ENCODE results near the gene MIXL1. TPM values are rescaled to one million over a fixed set of nuclear protein-coding genes. Genes with fewer than 3 reads are reported as not detected.
"Not testable (repeated sequence)": the region's sequence is repeated elsewhere in the genome, so short reads cannot be mapped to it uniquely, and the experiment has no call there.

MIXL1 gene
- total and polyA plus RNA-seq, 2 experiments from 2014 or later = 0.07 to 2.2 TPM

DNA sequence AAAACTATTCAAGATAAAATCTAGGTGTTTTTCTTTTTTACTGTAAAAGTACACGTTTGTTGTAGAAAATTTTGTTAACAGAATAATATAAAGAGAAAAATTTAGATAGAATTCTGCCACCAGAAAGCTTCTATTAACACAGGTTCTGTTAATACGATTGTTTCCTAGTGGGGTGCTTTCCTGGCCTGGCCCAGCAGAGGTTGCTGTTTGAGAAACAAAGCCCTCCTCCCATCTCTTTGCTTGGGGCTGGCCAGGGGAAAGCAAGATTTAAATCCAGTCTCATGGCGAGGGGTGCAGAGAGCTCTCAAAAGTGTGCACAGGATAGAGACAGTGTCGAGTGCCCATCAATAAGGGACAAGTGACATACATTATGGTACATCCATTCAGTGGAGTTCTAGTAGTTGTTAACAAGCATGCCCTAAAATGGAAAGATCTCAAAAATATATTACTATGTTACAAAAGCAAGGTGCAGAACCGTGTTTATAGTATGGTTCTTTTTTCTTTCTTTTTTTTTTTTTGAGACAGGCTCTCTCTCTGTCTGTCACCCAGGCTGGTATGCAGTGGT is 22.4 kb upstream of the MIXL1 start:
- H3K4me3 ChIP-seq = no peak overlapping the region
- no peak for DNase-seq (ENCODE audit: low spot score)
- WGBS (ENCODE audit: low lambda C conversion rate, missing lambda C conversion rate) = 62% methylated on average over 5 of the region's 5 CpGs

DNA sequence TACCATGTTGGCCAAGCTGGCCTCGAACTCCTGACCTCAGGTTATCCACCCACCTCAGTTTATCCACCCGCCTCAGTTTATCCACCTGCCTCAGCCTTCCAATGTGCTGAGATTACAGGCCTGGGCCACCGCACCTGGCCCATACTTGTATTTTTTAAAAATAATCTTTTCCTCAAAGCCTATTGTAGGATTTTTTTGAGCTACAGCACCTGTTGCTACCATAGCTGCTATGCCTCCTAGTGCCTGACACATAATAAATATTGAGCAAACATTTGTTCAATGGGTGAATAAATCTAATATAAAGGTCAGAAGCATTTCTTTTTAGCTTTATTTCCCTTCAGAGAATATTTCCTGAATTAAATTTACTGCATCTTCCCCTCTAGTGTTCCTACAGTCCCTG is 21.2 kb upstream of the MIXL1 start:
- Histone ChIP-seq H3K36me3 (replicated peaks; ENCODE audit: insufficient read depth, low read depth) (no peaks in the 10 kb centered on the region), H2AFZ (no peak overlapping the region), H3K27ac (no peak overlapping the region), H3K27me3 (no peaks in the 10 kb centered on the region), H3K9me3 (ENCODE audit: low read depth) (no peaks in the 10 kb centered on the region), H3K79me2 (no peaks in the 10 kb centered on the region), H3K4me2 (no peak overlapping the region), H3K4me1 (ENCODE audit: insufficient read depth) (no peaks in the 10 kb centered on the region), H3K9me2 (replicated peaks; ENCODE audit: insufficient read depth) (no peaks in the 10 kb centered on the region), H4K20me1 (ENCODE audit: insufficient read depth, poor library complexity, severe bottlenecking) (no peaks in the 10 kb centered on the region), H3K4me3 (no peak overlapping the region)
- 92% methylated on average over 3 of the region's 3 CpGs for WGBS (ENCODE audit: low lambda C conversion rate, missing lambda C conversion rate)
- no peak for DNase-seq (ENCODE audit: low spot score)
- TF ChIP-seq EZH2phosphoT487 (IDR thresholded peaks at IDR 0.05; ENCODE audit: low read depth, severe bottlenecking, unreplicated experiment) = no peak
- TF ChIP-seq, protein P1, sequence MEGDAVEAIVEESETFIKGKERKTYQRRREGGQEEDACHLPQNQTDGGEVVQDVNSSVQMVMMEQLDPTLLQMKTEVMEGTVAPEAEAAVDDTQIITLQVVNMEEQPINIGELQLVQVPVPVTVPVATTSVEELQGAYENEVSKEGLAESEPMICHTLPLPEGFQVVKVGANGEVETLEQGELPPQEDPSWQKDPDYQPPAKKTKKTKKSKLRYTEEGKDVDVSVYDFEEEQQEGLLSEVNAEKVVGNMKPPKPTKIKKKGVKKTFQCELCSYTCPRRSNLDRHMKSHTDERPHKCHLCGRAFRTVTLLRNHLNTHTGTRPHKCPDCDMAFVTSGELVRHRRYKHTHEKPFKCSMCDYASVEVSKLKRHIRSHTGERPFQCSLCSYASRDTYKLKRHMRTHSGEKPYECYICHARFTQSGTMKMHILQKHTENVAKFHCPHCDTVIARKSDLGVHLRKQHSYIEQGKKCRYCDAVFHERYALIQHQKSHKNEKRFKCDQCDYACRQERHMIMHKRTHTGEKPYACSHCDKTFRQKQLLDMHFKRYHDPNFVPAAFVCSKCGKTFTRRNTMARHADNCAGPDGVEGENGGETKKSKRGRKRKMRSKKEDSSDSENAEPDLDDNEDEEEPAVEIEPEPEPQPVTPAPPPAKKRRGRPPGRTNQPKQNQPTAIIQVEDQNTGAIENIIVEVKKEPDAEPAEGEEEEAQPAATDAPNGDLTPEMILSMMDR (IDR thresholded peaks at IDR 0.05; ENCODE audit: poor library complexity) = no peak
- TF ChIP-seq EZH2 (IDR thresholded peaks at IDR 0.05; ENCODE audit: borderline replicate concordance) = no peak

More for the DNA sequence above, 22.4 kb upstream of the MIXL1 start:
- Histone ChIP-seq H4K20me1 (ENCODE audit: insufficient read depth, poor library complexity, severe bottlenecking) (no peaks in the 10 kb centered on the region), H3K27me3 (no peaks in the 10 kb centered on the region), H3K27ac (no peak overlapping the region), H3K9me3 (ENCODE audit: low read depth) (no peaks in the 10 kb centered on the region), H3K9me2 (replicated peaks; ENCODE audit: insufficient read depth) (no peaks in the 10 kb centered on the region), H3K4me1 (ENCODE audit: insufficient read depth) (no peaks in the 10 kb centered on the region), H3K4me2 (no peak overlapping the region), H3K36me3 (replicated peaks; ENCODE audit: insufficient read depth, low read depth) (no peaks in the 10 kb centered on the region), H2AFZ (no peak overlapping the region), H3K79me2 (no peaks in the 10 kb centered on the region)
- no peak for TF ChIP-seq EZH2 (IDR thresholded peaks at IDR 0.05; ENCODE audit: borderline replicate concordance)
- no peak for TF ChIP-seq EZH2phosphoT487 (IDR thresholded peaks at IDR 0.05; ENCODE audit: low read depth, severe bottlenecking, unreplicated experiment)
- TF ChIP-seq, protein P1 (IDR thresholded peaks at IDR 0.05; ENCODE audit: poor library complexity) = peak; percentile 21

GRCh38 chr1:226202666-226203065 is 20.8 kb upstream of the MIXL1 start:
- not testable (repeated sequence) for H3K4me3 ChIP-seq; H3K27me3 ChIP-seq; H3K79me2 ChIP-seq; H3K9me2 ChIP-seq (replicated peaks; ENCODE audit: insufficient read depth); H3K4me2 ChIP-seq; H3K27ac ChIP-seq; DNase-seq (ENCODE audit: low spot score); H3K9me3 ChIP-seq (ENCODE audit: low read depth); H3K36me3 ChIP-seq (replicated peaks; ENCODE audit: insufficient read depth, low read depth); H3K4me1 ChIP-seq (ENCODE audit: insufficient read depth); H4K20me1 ChIP-seq (ENCODE audit: insufficient read depth, poor library complexity, severe bottlenecking); H2AFZ ChIP-seq
- WGBS (ENCODE audit: low lambda C conversion rate, missing lambda C conversion rate) = 93% methylated on average over 6 of the region's 6 CpGs

GRCh38 chr1:226203240-226203639 is 20.2 kb upstream of the MIXL1 start:
- H3K4me2 ChIP-seq = no peak overlapping the region
- no peaks in the 10 kb centered on the region for H3K36me3 ChIP-seq (replicated peaks; ENCODE audit: insufficient read depth, low read depth)
- H3K4me1 ChIP-seq (ENCODE audit: insufficient read depth) = no peaks in the 10 kb centered on the region
- H3K27me3 ChIP-seq = no peaks in the 10 kb centered on the region
- no peak overlapping the region for H3K4me3 ChIP-seq
- no peak for DNase-seq (ENCODE audit: low spot score)
- no peaks in the 10 kb centered on the region for H3K9me2 ChIP-seq (replicated peaks; ENCODE audit: insufficient read depth)
- TF ChIP-seq EZH2 (IDR thresholded peaks at IDR 0.05; ENCODE audit: borderline replicate concordance) = no peak
- TF ChIP-seq, protein P1 (IDR thresholded peaks at IDR 0.05; ENCODE audit: poor library complexity) = no peak
- TF ChIP-seq EZH2phosphoT487 (IDR thresholded peaks at IDR 0.05; ENCODE audit: low read depth, severe bottlenecking, unreplicated experiment) = no peak
- H2AFZ ChIP-seq = no peak overlapping the region
- WGBS (ENCODE audit: low lambda C conversion rate, missing lambda C conversion rate) = 87% methylated on average over 1 of the region's 1 CpG
- H3K79me2 ChIP-seq = no peaks in the 10 kb centered on the region
- no peaks in the 10 kb centered on the region for H4K20me1 ChIP-seq (ENCODE audit: insufficient read depth, poor library complexity, severe bottlenecking)
- no peaks in the 10 kb centered on the region for H3K9me3 ChIP-seq (ENCODE audit: low read depth)
- no peak overlapping the region for H3K27ac ChIP-seq

Measured in hepatocyte (in vitro differentiated cells).